Kidney (tissue), 14 donors: ENCODE measurements around the gene RARA. TPM values are rescaled to one million over a fixed set of nuclear protein-coding genes. Genes with fewer than 3 reads are reported as not detected.
A peak's percentile ranks its signal among the peaks of the same experiment; 100 is the strongest.

Source experiments
- DNase-seq, 5 donors: peaks; one replicate each; pipeline ENCODE4 v3.0.0-alpha.2; 2013 to 2020
- FAIRE-seq: peaks from 2 replicates; lab custom pipeline; 2012; peaks lifted over from hg19 to GRCh38; lab: Jason Lieb, UNC
- H3K27ac ChIP-seq, 2 donors: one replicate each; pipeline ENCODE4 v1.7.0; 2013; ENCODE audit warnings: low read depth in 2 of 2, low read length in 2 of 2, inconsistent platforms in 1 of 2
- H3K27me3 ChIP-seq: one replicate; pipeline ENCODE4 v1.7.1; 2013; ENCODE audit warnings: low read length, inconsistent platforms; ENCODE audit not compliant: control insufficient read depth, insufficient read depth
- H3K36me3 ChIP-seq, 3 donors: one replicate each; pipeline versions ENCODE4 v1.7.0 to v1.7.1; 2013; ENCODE audit warnings: low read length in 3 of 3, control low read depth in 1 of 3, inconsistent platforms in 1 of 3; ENCODE audit not compliant: insufficient read depth in 3 of 3, control insufficient read depth in 2 of 3
- H3K4me1 ChIP-seq, 3 donors: one replicate each; pipeline versions ENCODE4 v1.7.0 to v1.7.1; 2013; ENCODE audit warnings: low read length in 3 of 3, inconsistent platforms in 1 of 3, low read depth in 1 of 3; ENCODE audit not compliant: control insufficient read depth in 2 of 3, insufficient read depth in 2 of 3
- H3K4me3 ChIP-seq, 3 donors: one replicate each; pipeline versions ENCODE4 v1.7.0 to v1.8.1; 2013; ENCODE audit warnings: low read length in 3 of 3, control low read depth in 1 of 3, inconsistent platforms in 1 of 3
- H3K9ac ChIP-seq, 3 donors: one replicate each; pipeline versions ENCODE4 v1.7.0 to v1.7.1; 2013; ENCODE audit warnings: low read length in 3 of 3, control low read depth in 1 of 3, inconsistent platforms in 1 of 3
- H3K9me3 ChIP-seq, 3 donors: one replicate each; pipeline versions ENCODE4 v1.7.0 to v1.7.1; 2013; ENCODE audit warnings: low read length in 3 of 3, control low read depth in 1 of 3, inconsistent platforms in 1 of 3; ENCODE audit not compliant: control insufficient read depth in 2 of 3, insufficient read depth in 1 of 3
- intact Hi-C: fragments of 100-400 bp; cut with DNase I; formaldehyde crosslinking; loops from one replicate; pipeline ENCODE4 v1.11.1; 2022
- polyA plus RNA-seq: library from polyadenylated mRNA; stranded (reverse); fragments of 350-450 nt; fragmentation: Illumina TruSeq; extraction: RNeasy Lipid Tissue Mini Kit (QIAGEN cat#74804); gene quantifications from one replicate; pipeline ENCODE4 v1.2.3, GENCODE V29; 2014; ENCODE audit warnings: low read depth, low replicate concordance; ENCODE audit not compliant: insufficient read depth
- total RNA-seq: library from RNA; stranded (reverse); fragmentation: NEBNext Ultra II Directional; extraction: Animal tissue kit (Norgen Biotek cat#: 25700); gene quantifications from one replicate; pipeline ENCODE4 v1.2.1, GENCODE V29; 2021
- TF ChIP-seq, protein P1 (sequence below): IDR thresholded peaks from 3 replicates; pipeline ENCODE4 v1.5.1; 2012; ENCODE audit warnings: mild to moderate bottlenecking, moderate library complexity, borderline replicate concordance; ENCODE audit not compliant: insufficient read depth; ENCODE audit errors: extremely low read depth
- donor health status: control.
- donor health status: control.
- donor health status: control.
- donor health status: control.
- donor health status: control.
- donor health status: DM: yes; HTN: yes; CAD: no.
- donor health status: Normal renal cell carcinoma (clear cell type).

RARA gene
- total and polyA plus RNA-seq, 2 donors from 2014 or later: 22.5 to 45.7 TPM

GRCh38 chr17:40331743-40332641, 23.0 kb downstream of the RARA start:
- DNase-seq (peak in 3 of 5 donors; percentile 70 to 97 (median 80)), FAIRE-seq (no peak)
- Histone ChIP-seq H3K36me3 (no peaks in the 10 kb centered on the region), H3K4me1 (peaks cover 3 to 68% (median 53%) of the 10 kb centered on the region in 3 donors), H3K9me3 (no peaks in the 10 kb centered on the region), H3K4me3 (peak overlapping the region in 1 of 3 donors; percentile 19), H3K27me3 (no peaks in the 10 kb centered on the region), H3K9ac (peak overlapping the region in 1 of 3 donors; percentile 63), H3K27ac (peak overlapping the region; percentile 73 to 89)
- intact Hi-C loops: no loop called here
- TF ChIP-seq, protein P1, sequence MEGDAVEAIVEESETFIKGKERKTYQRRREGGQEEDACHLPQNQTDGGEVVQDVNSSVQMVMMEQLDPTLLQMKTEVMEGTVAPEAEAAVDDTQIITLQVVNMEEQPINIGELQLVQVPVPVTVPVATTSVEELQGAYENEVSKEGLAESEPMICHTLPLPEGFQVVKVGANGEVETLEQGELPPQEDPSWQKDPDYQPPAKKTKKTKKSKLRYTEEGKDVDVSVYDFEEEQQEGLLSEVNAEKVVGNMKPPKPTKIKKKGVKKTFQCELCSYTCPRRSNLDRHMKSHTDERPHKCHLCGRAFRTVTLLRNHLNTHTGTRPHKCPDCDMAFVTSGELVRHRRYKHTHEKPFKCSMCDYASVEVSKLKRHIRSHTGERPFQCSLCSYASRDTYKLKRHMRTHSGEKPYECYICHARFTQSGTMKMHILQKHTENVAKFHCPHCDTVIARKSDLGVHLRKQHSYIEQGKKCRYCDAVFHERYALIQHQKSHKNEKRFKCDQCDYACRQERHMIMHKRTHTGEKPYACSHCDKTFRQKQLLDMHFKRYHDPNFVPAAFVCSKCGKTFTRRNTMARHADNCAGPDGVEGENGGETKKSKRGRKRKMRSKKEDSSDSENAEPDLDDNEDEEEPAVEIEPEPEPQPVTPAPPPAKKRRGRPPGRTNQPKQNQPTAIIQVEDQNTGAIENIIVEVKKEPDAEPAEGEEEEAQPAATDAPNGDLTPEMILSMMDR: no peak

DNA sequence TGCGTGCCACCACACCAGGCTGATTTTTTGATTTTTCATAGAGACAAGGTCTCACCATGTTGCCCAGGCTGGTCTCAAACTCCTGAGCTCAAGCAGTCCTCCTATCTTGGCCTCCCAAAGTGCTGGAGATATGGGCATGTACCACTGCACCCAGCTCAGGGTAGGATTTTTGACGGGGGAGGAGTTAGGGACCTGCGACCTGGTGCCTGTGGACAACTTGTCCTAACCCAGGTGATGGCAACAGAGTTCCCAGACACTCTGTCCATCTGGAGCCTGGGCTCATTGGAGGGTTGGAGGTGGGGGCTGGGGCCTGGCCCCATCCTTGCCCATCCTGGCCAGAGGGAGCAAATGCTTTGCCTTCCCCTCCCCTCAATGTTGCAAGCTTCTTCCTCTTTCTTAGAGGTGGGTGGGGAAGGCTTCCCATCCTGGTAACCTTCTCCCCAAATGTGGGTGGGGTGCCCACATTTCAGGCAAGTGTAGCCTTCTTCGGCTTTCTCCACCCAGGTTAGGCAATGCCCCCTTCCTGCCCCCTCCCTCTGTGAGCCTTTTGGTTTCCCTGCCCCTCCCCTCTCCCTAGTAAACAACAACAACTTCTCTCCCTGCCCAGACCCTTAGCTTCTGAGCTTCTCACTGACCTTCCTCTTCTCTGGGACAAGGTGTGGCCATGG, 24.9 kb downstream of the RARA start:
- H3K9ac ChIP-seq: no peak overlapping the region

DNA sequence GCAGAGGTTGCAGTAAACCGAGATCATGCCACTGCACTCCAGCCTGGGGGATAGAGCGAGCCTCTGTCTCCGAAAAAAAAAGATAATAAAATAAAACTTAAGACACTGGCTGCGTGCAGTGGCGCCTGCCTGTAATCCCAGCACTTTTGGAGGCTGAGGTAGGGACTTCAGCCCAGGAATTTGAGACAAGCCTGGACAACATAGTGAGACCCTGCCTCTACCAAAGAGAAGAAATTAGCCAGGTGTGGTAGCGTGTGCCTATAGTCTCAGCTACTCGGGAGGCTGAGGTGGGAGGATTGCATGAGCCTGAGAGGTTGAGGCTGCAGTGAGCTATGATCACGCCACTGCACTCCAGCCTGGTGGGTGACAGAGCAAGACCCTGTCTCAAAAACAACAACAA, 26.6 kb downstream of the RARA start:
- intact Hi-C loops: no loop called here
- DNase-seq (no peak), FAIRE-seq (no peak)
- Histone ChIP-seq H3K9ac (no peak overlapping the region), H3K36me3 (no peaks in the 10 kb centered on the region), H3K4me3 (no peak overlapping the region), H3K4me1 (peaks cover 4 to 40% (median 38%) of the 10 kb centered on the region in 3 donors), H3K27me3 (no peaks in the 10 kb centered on the region), H3K27ac (no peak overlapping the region), H3K9me3 (no peaks in the 10 kb centered on the region)
- TF ChIP-seq, protein P1: no peak

More for the DNA sequence above, 24.9 kb downstream of the RARA start:
- FAIRE-seq (no peak), DNase-seq (no peak)
- no peak overlapping the region for H3K4me3 ChIP-seq
- peak overlapping the region; percentile 14 to 45 for H3K27ac ChIP-seq
- H3K9me3 ChIP-seq: no peaks in the 10 kb centered on the region
- TF ChIP-seq, protein P1: no peak
- intact Hi-C loops: no loop called here
- H3K27me3 ChIP-seq: no peaks in the 10 kb centered on the region
- H3K36me3 ChIP-seq: no peaks in the 10 kb centered on the region
- H3K4me1 ChIP-seq: peaks cover 3 to 50% (median 43%) of the 10 kb centered on the region in 3 donors
